Upper lobe of left lung (tissue), 4 donors: Measurements from ENCODE around the gene CDCA8.

Experiments used
- EP300 ChIP-seq, 4 donors: sonication (generic); formaldehyde crosslinking; IDR thresholded peaks; one replicate each; pipeline ENCODE4 v1.5.1; 2017; ENCODE audit warnings: antibody characterized with exemption in 4 of 4, control low read depth in 2 of 4
- POLR2A ChIP-seq, 4 donors: fragments of 450-650 bp; IDR thresholded peaks; one replicate each; pipeline ENCODE4 v1.5.1; 2016 to 2017; ENCODE audit warnings: antibody characterized with exemption in 4 of 4, mild to moderate bottlenecking in 2 of 4
- POLR2AphosphoS5 ChIP-seq, 2 donors: sonication (generic); formaldehyde crosslinking; IDR thresholded peaks; one replicate each; pipeline ENCODE4 v1.5.1; 2017; ENCODE audit warnings: antibody characterized with exemption in 2 of 2
- TF ChIP-seq, protein P1 (sequence below), 6 experiments: fragments of 450-650 bp in 4 of 6; fragments of 200-600 bp in 2 of 6; sonication (generic) in 2 of 6; IDR thresholded peaks; one replicate each; pipeline ENCODE4 v1.5.1; 2016 to 2019; ENCODE audit warnings: antibody characterized with exemption in 6 of 6

DNA sequence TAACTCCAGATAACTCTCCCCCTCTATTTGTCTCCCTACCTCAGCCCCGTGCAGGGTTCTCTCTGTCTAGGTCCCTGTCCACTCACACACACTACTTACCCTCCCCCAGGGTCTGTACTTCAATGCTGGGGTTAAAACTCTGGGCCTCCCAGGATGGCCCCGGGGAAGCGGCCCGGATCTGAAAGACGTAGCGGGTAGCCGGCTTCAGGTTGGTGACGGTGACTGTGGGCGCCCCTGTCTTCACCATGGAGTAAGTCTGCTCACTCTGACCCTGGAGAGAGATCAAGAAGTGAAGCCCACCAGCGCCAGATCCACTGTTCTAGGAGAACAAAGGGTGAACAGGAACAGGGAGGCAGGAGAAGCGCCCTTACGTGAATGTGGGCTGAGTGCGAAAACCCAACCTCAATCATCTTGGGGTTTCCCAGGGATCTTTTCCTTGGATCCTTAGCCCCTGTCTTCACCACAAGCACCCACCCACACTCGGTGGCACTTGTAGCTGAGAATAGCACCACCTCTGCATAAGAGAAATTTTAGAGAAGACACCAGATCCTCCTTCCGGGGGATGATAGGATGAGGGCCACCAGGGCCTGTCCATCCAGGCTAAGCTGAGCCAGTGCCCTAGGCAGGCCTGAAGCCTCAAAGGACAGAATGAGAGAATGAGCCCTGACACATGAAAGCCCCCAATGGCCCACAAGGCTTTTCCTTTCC is 39.1 kb downstream of the CDCA8 start:
- TF ChIP-seq, protein P1, sequence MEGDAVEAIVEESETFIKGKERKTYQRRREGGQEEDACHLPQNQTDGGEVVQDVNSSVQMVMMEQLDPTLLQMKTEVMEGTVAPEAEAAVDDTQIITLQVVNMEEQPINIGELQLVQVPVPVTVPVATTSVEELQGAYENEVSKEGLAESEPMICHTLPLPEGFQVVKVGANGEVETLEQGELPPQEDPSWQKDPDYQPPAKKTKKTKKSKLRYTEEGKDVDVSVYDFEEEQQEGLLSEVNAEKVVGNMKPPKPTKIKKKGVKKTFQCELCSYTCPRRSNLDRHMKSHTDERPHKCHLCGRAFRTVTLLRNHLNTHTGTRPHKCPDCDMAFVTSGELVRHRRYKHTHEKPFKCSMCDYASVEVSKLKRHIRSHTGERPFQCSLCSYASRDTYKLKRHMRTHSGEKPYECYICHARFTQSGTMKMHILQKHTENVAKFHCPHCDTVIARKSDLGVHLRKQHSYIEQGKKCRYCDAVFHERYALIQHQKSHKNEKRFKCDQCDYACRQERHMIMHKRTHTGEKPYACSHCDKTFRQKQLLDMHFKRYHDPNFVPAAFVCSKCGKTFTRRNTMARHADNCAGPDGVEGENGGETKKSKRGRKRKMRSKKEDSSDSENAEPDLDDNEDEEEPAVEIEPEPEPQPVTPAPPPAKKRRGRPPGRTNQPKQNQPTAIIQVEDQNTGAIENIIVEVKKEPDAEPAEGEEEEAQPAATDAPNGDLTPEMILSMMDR (IDR thresholded peaks at IDR 0.05) = no peak
- no peak for TF ChIP-seq POLR2AphosphoS5 (IDR thresholded peaks at IDR 0.05)
- no peak for TF ChIP-seq POLR2A (IDR thresholded peaks at IDR 0.05)
- TF ChIP-seq EP300 (IDR thresholded peaks at IDR 0.05) = no peak
